COR-L47 (cell line): ENCODE results near the gene EML6.

Experiments used
- DNase-seq: peaks from one replicate; lab custom pipeline; 2025; lab: John Stamatoyannopoulos, UW

The EML6 gene

DNA sequence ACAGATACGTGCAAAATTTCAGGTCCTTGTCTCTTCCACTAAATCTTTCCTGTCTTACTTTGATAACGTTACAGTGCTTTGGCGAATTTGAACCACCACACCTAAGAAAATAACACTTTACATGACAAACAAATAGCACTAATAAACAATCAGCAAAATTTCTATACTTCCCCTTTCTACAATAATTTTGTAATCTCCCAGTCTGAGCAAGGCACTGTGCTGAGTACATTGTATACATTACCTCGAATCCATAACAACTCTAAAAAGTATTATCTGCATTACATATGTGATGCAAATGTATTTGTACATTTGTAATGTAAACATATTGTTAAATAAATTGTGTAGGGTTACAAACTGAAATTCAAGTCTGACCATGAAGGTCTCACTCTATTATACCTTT lies 276.9 kb downstream of the EML6 start:
- no peak for DNase-seq

DNA sequence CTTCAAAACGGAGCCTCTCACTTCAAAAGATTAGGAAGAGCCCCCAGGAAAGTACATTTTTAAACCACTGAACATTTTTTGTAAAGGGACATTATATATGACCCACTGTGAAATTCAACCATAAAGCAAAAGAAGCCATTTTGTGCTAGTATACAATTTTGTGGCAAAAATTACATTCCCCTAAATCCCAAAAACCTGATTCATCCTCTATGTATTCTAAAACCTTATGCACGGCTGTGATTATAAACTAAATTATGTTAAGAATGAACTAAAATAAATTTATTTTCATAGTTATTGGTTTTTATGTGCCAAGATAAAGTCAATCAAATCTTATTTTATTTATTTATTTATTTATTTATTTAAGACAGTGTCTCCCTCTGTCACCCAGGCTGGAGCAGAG lies 278.3 kb downstream of the EML6 start:
- no peak for DNase-seq

DNA sequence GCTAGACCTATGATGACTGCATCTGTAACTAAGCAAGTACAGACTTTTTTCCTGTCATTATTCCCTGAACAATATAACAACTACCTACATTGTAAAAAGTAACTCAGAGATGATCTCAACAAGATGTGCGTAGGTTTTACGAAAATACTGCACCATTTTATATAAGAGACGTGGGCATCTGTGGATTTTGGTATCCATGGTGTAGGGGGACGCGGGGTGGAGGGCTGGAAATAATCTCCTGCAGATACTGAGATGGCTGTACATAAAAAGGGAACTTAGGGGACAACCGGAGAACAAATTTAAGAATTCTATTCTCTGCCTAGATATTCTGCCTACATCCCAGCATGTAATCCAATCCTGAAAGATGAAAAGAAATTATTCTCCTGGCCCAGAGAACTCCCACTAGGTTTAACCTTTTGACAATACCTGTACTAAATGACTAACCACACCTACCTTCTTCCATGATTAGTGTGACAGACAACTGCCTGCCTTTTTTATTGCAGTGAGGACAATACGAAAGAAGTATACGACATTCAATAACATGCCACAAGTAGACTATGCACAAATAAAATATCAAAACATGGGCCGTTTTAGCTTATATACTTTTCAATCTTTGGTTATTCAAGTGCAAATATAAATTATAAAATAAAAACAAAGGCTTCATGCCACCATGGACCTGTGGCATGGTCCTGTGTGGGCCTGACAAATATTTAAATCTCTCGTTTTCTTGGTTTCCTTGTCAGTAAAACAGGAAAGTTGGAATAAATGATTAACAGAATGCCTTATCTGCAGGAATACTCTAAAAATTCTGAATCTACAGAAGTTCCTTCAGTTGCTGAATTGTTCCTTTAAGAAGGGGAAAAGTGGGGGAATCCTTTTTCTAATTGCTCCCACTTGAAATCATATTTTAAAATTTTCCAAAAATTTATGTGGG lies 280.5 kb downstream of the EML6 start:
- no peak for DNase-seq

DNA sequence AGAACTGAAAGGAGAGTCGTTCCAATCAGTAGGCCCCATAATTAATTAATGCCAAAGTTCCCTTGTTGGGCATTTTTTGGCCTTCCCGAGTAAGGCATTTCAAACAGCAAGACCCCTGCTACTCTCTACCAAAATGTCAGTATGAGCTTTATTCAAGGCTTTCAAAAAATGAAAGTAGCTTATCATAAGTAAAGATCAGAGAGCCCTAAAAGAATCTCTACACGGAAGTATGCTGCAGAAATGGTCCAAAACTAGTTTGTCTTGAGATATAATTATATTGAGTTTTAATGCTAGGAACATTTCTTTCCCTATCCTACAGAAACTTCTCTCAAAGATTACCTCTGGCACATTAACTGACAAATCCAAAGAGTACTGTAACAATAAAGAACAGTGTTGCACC lies 282.8 kb downstream of the EML6 start:
- no peak for DNase-seq

DNA sequence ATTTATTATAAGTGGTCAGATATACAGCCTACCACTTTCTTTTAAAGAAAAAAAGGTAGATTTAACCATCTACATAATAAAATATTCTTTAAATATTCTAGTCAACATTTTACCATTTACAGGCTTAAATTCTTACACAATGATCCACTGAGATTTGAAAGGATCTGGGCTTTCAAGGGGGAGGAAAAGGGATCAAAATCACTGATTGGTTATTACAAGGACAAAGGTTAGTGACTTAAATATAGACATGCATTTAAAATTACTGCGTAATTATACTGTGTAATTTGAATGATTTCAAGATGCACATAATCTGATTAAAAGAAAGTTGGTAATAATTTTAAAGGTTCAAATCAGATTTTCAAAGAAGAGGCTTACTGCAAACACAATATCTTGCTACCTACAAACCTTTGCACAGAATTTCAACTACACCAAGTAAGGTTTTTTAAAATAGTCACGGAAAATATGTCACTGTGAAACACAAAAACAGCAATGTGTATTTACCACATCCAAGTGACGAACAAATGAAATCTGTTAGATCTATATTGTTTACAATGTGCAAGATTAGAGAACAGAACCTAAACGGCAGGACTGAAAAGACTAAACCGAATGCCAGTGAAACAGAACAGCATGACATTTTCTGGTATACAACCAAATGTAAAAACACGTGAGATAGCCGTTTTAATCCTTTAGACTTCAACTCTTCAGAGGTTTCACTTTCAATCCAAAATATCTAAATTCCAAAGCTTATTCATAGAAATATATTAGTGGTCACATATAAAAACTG lies 286.0 kb downstream of the EML6 start:
- DNase-seq = no peak

DNA sequence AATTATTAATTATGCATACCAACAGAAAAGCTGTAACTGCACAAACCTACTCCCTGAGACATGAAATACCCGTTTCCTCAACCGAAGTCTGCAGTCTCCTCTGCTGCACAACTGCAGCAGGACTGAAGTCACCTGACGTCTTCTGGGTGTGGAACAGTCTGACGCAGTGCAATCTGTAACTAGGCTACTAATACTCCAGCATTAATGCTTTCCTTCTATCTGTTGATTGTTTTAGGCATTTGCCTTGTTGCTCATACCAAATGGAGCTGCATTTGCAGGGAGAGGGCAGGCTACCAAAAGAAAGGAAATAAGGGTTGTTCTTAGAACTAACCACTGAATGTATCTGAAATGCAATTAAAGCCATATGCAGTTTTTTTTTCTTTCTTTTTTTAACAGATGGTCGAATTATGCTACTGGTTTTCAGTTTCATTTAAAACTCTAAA lies 286.7 kb downstream of the EML6 start:
- DNase-seq = no peak

DNA sequence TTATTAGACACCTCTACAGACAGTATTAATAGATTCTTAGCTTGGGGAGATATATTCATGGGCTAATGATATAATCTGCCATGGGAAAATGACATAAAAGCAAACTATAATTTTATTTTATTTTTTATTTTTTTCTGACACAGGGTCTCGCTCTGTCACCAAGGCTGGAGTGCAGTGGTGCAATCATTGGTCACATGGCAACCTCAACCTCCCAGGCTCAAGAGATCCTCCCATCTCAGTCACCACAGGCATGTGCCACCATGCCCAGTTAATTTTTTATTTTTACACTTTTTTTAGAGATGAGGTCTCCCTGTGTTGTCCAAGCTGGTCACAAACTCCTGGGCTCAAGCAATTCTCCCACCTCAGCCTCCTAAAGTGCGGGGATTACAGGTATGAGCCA lies 287.5 kb downstream of the EML6 start:
- no peak for DNase-seq

DNA sequence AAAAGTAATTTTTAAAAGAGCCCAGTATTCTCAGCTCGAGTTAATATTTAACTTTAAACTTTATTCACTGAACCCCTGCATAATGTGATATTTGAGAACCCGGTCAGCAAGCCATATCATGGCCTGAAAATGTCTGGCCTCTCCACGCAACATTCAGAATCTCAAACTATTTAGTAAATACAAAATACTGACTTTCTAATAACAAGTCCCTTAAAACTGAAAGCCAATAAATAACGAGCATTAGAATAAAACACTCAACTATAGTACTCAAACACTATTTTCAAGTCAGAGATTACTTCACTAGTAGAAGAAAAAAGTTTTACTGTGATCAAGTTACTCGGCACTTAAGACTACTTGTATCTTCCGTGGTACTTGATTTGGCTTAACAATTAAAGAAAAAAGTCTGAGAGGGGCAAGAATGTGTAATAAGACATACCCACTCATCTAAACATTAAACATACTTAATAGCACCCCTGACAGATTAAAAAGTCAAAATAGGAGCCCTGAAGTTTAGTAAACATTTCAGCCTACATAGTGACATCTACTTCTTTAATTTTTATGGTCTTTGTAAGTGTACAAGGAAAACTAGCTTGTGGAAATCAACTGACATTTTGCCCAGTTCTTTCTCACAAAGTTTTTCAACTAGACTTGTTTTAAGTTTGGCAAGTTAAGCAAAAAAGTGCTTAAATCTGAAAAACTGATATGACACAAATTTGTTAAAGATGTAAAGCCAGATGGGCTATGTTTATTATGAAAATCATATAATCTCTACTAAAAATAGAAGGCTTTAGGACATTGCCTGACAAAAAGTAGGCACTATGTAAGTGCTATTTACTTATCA lies 288.6 kb downstream of the EML6 start:
- DNase-seq = no peak

DNA sequence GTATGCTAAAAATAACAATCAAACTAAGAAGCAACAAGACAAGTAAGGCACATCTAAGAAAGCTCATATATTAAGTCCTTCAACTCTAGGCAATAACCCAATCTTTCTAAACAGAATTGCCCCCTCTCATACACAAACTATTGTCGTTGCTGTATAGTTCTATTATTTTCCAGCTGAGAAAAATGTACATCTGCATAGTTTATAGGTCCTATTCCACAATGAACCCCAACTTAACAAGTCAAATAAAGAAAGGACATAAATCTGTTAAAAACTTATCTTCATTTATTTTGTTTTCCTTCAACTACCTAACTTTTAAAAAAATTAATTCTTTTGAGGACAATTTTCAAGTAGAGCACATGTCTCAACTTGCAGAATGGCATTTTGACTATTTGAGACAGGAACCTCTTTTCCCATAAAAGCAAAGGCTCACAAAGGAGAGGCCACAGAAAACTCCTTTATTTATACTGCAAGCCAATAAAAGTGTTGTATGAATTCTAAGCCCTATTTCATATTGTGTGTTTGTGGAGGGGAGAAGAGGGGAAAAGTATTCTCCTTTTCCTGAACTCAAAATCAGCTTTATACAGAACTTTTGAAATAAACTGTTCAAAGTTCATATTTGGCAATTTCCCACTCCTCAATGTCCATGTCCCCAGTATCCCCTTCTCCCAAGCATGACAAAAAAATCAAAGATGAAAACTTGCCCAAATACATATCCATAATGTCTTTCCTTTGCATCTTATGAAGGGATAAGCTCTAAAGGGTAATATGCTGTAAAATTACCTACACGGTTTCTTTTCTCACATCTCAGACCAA lies 289.4 kb downstream of the EML6 start:
- DNase-seq = no peak

DNA sequence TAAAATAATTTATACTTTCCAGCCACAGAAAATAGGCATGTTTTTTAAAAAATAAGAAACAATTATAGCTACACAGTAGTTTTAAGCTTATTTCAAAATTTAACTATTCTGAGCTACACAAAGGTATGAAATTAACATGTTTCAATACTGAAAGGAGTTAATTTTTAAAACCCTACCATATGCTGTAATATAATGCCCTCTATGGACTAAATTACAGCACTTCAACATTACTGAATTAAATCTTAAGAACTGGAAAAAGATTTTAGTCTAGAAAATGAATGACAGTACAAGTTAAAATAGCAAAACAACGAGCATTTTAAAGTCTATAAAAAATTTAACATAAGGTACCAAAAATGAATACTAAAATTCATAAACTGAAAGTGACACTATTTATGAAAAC lies 290.5 kb downstream of the EML6 start:
- DNase-seq = no peak

DNA sequence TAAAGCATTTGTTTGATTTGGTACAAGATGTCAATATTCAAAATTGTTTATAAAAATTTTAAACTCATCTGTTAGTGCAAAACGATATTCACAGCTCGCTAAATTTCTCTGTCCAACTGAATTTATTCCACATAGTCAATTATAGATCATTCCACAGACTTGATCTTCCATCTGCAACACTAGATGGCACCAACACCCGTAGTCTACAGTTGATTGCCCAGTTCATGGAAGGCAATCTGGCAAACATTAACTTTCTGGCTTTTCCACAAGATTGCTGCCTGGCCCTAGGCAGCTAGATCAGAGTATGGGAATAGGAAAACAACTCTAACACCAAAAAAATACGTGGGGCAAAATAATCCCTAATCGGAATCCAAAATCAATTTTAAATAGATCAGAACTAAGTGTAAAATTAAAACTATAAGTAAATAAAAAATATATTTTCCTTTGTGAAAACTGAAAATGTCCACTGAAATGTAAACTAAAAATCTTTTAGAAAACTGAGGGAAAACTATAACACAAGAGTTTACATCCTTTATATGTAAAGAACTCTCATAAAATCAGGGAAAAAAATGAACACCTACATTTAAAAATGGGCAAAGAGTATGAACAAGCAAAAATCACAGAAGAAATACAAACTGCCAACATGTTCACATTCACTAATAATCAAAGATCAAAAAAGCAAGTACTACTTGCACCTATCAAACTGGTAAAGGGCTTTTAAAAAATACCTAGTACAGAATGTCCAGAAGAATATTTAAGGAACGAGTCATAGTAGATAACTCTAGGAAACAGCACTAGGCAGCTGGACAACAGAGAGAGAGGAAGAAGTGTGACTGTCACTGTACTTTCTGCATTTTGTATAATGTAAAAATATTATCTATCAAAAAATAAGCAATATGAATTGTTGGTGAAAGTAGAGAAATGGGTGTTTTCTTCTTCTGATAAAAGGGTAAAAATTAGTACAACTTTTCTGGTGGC lies 291.8 kb downstream of the EML6 start:
- DNase-seq = peak; percentile 36

DNA sequence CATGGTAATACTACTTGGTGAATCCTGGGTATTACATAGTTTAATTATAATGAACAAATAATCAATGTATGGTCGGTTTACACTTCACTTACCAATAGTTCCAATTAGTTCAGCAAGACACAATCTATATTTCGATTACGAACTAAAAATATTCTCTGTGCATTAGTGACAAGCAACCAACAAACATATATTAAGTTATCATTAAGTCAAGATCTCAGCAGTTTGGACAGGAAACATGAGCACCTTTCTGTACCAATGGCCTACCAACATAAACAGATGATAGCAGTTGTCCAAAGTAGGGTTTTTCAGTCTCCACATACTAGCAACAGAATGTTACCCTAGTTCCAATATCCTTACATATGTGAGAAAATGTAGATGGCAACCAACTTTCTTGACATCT lies 294.0 kb downstream of the EML6 start:
- no peak for DNase-seq

DNA sequence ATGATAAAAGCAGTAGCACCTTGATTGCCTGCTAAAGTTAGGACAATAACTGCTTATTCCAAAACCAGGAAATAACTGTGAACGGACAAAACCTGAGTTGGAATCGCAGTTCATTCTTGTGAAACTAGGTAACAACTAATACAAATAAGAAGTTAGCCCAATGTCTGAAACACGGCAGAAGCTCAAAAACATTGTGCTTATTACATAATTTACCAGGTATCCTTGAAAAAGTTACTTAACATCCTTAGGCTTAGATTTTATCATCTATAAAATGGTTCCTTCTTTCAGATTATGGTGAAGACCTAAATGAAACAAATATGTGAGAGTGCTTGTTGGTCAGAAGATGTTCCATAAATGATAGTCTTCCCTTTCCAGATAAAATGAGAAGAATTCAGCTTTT lies 294.4 kb downstream of the EML6 start:
- DNase-seq = no peak

DNA sequence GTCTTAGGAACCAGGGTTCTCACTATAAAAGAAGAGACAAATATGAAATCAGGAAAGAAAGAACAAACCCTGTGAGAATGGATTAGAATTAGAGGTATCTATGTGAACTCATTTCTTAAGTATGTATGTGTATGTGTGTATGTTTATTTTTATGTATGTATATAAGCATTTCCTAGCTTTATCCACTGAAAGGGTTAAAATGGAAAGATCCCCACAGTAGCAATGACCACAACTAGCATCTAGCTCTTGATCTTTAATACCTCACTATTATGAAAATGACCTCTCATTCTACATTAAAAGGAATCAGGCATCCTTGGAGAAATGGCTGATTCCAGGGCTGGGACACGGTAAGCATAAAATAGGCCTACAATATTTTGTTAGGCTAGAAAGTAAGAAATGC lies 295.2 kb downstream of the EML6 start:
- DNase-seq = no peak

DNA sequence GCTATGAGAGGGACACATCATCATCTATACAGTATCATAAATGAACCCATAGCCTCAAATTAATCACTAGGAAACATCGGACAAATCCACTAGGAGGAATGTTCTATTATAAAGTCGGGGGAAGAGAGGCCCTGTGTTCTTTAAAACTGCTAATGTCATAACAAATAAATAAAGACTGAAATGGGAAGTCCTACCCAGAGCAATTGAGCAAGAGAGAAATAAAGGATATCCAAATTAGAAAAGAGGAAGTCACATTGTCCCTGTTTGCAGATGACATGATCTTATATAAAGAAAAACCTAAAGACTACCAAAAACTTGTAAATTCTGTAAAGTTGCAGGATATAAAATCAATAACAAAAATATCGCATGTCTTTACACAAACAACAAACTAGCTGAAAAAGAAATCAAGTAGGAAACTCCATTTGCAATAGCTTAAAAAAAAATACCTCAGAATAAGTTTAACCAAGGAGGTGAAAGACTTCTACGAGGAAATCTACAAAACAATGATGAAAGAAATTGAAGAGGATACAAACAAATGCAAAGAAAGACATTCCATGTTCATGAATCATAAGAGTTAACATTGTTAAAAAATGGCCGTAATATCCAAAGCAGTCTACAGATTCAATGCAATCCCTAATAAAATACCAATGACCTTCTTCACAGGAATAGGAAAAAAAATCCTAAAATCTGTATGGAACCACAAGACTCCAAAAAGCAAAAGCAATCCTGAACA lies 296.2 kb downstream of the EML6 start:
- no peak for DNase-seq
